H1 (cell line): Measurements from ENCODE around the gene GPC6. TPM values are rescaled to one million over a fixed set of nuclear protein-coding genes. Genes with fewer than 3 reads are reported as not detected.
A peak's percentile ranks its signal among the peaks of the same experiment; 100 is the strongest.

ENCODE experiments used
- CTCF ChIA-PET: fragments of 300-600 bp; sonication (Branson Sonifier 250); formaldehyde crosslinking; loops from one replicate; lab custom pipeline; 2021; ENCODE audit not compliant: partially characterized antibody; lab: Charles Lee
- POLR2A ChIA-PET: fragments of 300-600 bp; sonication (Branson Sonifier 250); formaldehyde crosslinking; loops from one replicate; lab custom pipeline; 2021; ENCODE audit warnings: inconsistent platforms; ENCODE audit not compliant: partially characterized antibody; lab: Charles Lee
- DNase-seq, 2 experiments: peaks; one replicate each; pipeline versions ENCODE4 v3.0.0 to v3.0.0-alpha.2; 2010 to 2022; ENCODE audit warnings: low spot score in 2 of 2, low read depth in 1 of 2, mixed read lengths in 1 of 2
- FAIRE-seq: peaks from 2 replicates; lab custom pipeline; 2011; peaks lifted over from hg19 to GRCh38; lab: Jason Lieb, UNC
- H2AFZ ChIP-seq: 2 replicates; pipeline ENCODE4 v1.8.1; 2012; ENCODE audit warnings: low read length, inconsistent platforms
- H2AK5ac ChIP-seq: 2 replicates; pipeline ENCODE4 v1.6.1; 2013; ENCODE audit warnings: low read depth, low read length
- H2BK120ac ChIP-seq: replicated peaks from 2 replicates; pipeline ENCODE3; 2013; ENCODE audit warnings: low read depth, low read length, inconsistent platforms
- H2BK12ac ChIP-seq: 2 replicates; pipeline ENCODE4 v1.6.1; 2013; ENCODE audit warnings: low read depth, low read length
- H2BK15ac ChIP-seq: 2 replicates; pipeline ENCODE4 v1.6.1; 2013; ENCODE audit warnings: low read length
- H2BK20ac ChIP-seq: 2 replicates; pipeline ENCODE4 v1.6.1; 2013; ENCODE audit warnings: low read length
- H2BK5ac ChIP-seq: 2 replicates; pipeline ENCODE4 v1.6.1; 2013; ENCODE audit warnings: low read depth, low read length
- H3K14ac ChIP-seq: 2 replicates; pipeline ENCODE4 v1.6.1; 2013; ENCODE audit warnings: inconsistent platforms; ENCODE audit not compliant: insufficient read length
- H3K18ac ChIP-seq: 2 replicates; pipeline ENCODE4 v1.6.1; 2013; ENCODE audit warnings: low read length; ENCODE audit errors: extremely low read depth
- H3K23ac ChIP-seq: 2 replicates; pipeline ENCODE4 v1.6.1; 2013; ENCODE audit warnings: inconsistent platforms; ENCODE audit not compliant: insufficient read length
- H3K23me2 ChIP-seq: 2 replicates; pipeline ENCODE4 v1.6.1; 2013; ENCODE audit warnings: low read depth, low read length
- H3K27ac ChIP-seq: 2 replicates; pipeline ENCODE4 v1.6.1; 2011; ENCODE audit warnings: low read depth, low read length, inconsistent platforms
- H3K27me3 ChIP-seq, 4 experiments: replicated peaks in 1 of 4; 1 replicate in 1 of 4; 2 replicates in 3 of 4; pipeline versions ENCODE4 v1.6.1 to v1.8.1; 2011 to 2013; ENCODE audit warnings: low read length in 3 of 4, mild to moderate bottlenecking in 3 of 4, inconsistent platforms in 2 of 4, mixed read lengths in 2 of 4, moderate library complexity in 1 of 4; ENCODE audit not compliant: control insufficient read depth in 3 of 4, insufficient read depth in 3 of 4; ENCODE audit errors: extremely low read depth in 1 of 4
- H3K36me3 ChIP-seq, 4 experiments: 2 replicates each; pipeline versions ENCODE4 v1.6.1 to v1.8.1; 2011 to 2013; ENCODE audit warnings: mild to moderate bottlenecking in 4 of 4, low read length in 3 of 4, moderate library complexity in 2 of 4, control low read depth in 1 of 4, inconsistent platforms in 1 of 4; ENCODE audit not compliant: insufficient read depth in 4 of 4, control insufficient read depth in 2 of 4
- H3K4ac ChIP-seq: replicated peaks from 2 replicates; pipeline ENCODE3; 2013; ENCODE audit warnings: low read length, low read depth, mixed read lengths, inconsistent platforms; ENCODE audit not compliant: insufficient read length
- H3K4me1 ChIP-seq, 4 experiments: replicated peaks in 1 of 4; 1 replicate in 1 of 4; 2 replicates in 3 of 4; pipeline versions ENCODE4 v1.6.1 to v1.8.1; 2011 to 2013; ENCODE audit warnings: low read length in 3 of 4, inconsistent platforms in 2 of 4, mixed read lengths in 1 of 4; ENCODE audit not compliant: insufficient read depth in 4 of 4, control insufficient read depth in 3 of 4
- H3K4me2 ChIP-seq, 2 experiments: 2 replicates each; pipeline versions ENCODE4 v1.6.1 to v1.8.1; 2011 to 2013; ENCODE audit warnings: low read depth in 2 of 2, low read length in 2 of 2, control low read depth in 1 of 2, inconsistent platforms in 1 of 2, mild to moderate bottlenecking in 1 of 2; ENCODE audit not compliant: insufficient read depth in 1 of 2
- H3K4me3 ChIP-seq, 4 experiments: fragments of 200-600, 300-600 bp in 1 of 4; sonication (generic), shearing (Covaris generic), sonication (Bioruptor Twin) in 1 of 4; 2 replicates each; pipeline versions ENCODE4 v1.5.1 to v1.8.1; 2011 to 2016; ENCODE audit warnings: low read length in 4 of 4, low read depth in 3 of 4, control low read depth in 2 of 4, inconsistent platforms in 2 of 4, mild to moderate bottlenecking in 2 of 4, mixed read lengths in 1 of 4, moderate library complexity in 1 of 4; ENCODE audit not compliant: insufficient read depth in 2 of 4; ENCODE audit errors: extremely low read depth in 1 of 4
- H3K56ac ChIP-seq: replicated peaks from 2 replicates; pipeline ENCODE3; 2013; ENCODE audit warnings: low read depth, mild to moderate bottlenecking, mixed read lengths, low read length, inconsistent platforms; ENCODE audit not compliant: insufficient read length
- H3K79me1 ChIP-seq: 2 replicates; pipeline ENCODE4 v1.6.1; 2013; ENCODE audit warnings: low read depth, low read length, control low read depth
- H3K79me2 ChIP-seq, 2 experiments: 2 replicates each; pipeline versions ENCODE4 v1.6.1 to v1.8.1; 2012 to 2013; ENCODE audit warnings: low read length in 2 of 2, mild to moderate bottlenecking in 2 of 2, inconsistent platforms in 1 of 2; ENCODE audit not compliant: insufficient read depth in 2 of 2, control insufficient read depth in 1 of 2
- H3K9ac ChIP-seq, 4 experiments: replicated peaks in 1 of 4; 1 replicate in 1 of 4; 2 replicates in 3 of 4; pipeline versions ENCODE4 v1.6.1 to v1.8.1; 2011 to 2013; ENCODE audit warnings: low read depth in 3 of 4, low read length in 3 of 4, control low read depth in 2 of 4, mild to moderate bottlenecking in 2 of 4, moderate library complexity in 2 of 4, inconsistent platforms in 1 of 4; ENCODE audit errors: extremely low read depth in 1 of 4
- H3K9me3 ChIP-seq, 2 experiments: 2 replicates each; pipeline versions ENCODE4 v1.6.1 to v1.8.1; 2012 to 2013; ENCODE audit warnings: mild to moderate bottlenecking in 2 of 2, moderate library complexity in 2 of 2, control low read depth in 1 of 2, inconsistent platforms in 1 of 2, low read depth in 1 of 2, low read length in 1 of 2, mixed read lengths in 1 of 2; ENCODE audit not compliant: insufficient read depth in 2 of 2
- H4K20me1 ChIP-seq, 2 experiments: replicated peaks in 1 of 2; 2 replicates each; pipeline versions ENCODE3 to v1.8.1; 2011 to 2013; ENCODE audit warnings: inconsistent platforms in 2 of 2, low read length in 2 of 2, mild to moderate bottlenecking in 1 of 2; ENCODE audit not compliant: insufficient read depth in 2 of 2, control insufficient read depth in 1 of 2
- H4K5ac ChIP-seq: 2 replicates; pipeline ENCODE4 v1.6.1; 2013; ENCODE audit warnings: low read length, low read depth, mixed read lengths, inconsistent platforms; ENCODE audit not compliant: insufficient read length
- H4K8ac ChIP-seq: 2 replicates; pipeline ENCODE4 v1.8.0; 2013; ENCODE audit warnings: mild to moderate bottlenecking, moderate library complexity, low read length, inconsistent platforms; ENCODE audit not compliant: insufficient read depth; ENCODE audit errors: extremely low read depth
- H4K91ac ChIP-seq: replicated peaks from 2 replicates; pipeline ENCODE3; 2013; ENCODE audit warnings: low read length, mixed read lengths, inconsistent platforms; ENCODE audit not compliant: insufficient read length
- ASH2L ChIP-seq: fragments of 200-600, 300-600 bp; sonication (generic); IDR thresholded peaks from one replicate; pipeline ENCODE4 v1.7.1; 2017; ENCODE audit warnings: low read length
- BCL11A ChIP-seq, 2 experiments: IDR thresholded peaks; one replicate each; pipeline ENCODE4 v1.6.1; 2011; ENCODE audit warnings: low read depth in 2 of 2, low read length in 2 of 2, mild to moderate bottlenecking in 2 of 2
- BRCA1 ChIP-seq: IDR thresholded peaks from 2 replicates; pipeline ENCODE4 v1.6.1; 2012; ENCODE audit warnings: low read depth, low read length, improper control_type of control experiment
- CHD2 ChIP-seq: IDR thresholded peaks from 2 replicates; pipeline ENCODE4 v1.6.1; 2012; ENCODE audit warnings: low read length, improper control_type of control experiment
- CTBP2 ChIP-seq: IDR thresholded peaks from 2 replicates; pipeline ENCODE4 v1.7.0; 2011; ENCODE audit warnings: borderline replicate concordance, mild to moderate bottlenecking, moderate library complexity, mixed read lengths, low read length; ENCODE audit not compliant: insufficient read depth, insufficient read length
- EGR1 ChIP-seq: IDR thresholded peaks from 2 replicates; pipeline ENCODE4 v1.6.1; 2011; ENCODE audit warnings: low read depth, low read length, borderline replicate concordance
- HDAC2 ChIP-seq, 2 experiments: fragments of 300-600 bp in 1 of 2; sonication (generic) in 1 of 2; IDR thresholded peaks; 2 replicates each; pipeline ENCODE4 v1.6.1; 2011 to 2012; ENCODE audit warnings: low read depth in 2 of 2, low read length in 2 of 2, mild to moderate bottlenecking in 2 of 2, moderate library complexity in 2 of 2, borderline replicate concordance in 1 of 2, inconsistent platforms in 1 of 2
- JUND ChIP-seq: IDR thresholded peaks from 2 replicates; pipeline ENCODE4 v1.6.1; 2011; ENCODE audit warnings: mild to moderate bottlenecking, improper control_type of control experiment, low read length
- KDM1A ChIP-seq: fragments of 200-600, 300-600 bp; sonication (generic); IDR thresholded peaks from 2 replicates; pipeline ENCODE4 v1.7.1; 2016; ENCODE audit warnings: mild to moderate bottlenecking, low read length, borderline replicate concordance
- KDM4A ChIP-seq: IDR thresholded peaks from one replicate; pipeline ENCODE4 v1.7.1; 2012; ENCODE audit warnings: low read depth, mild to moderate bottlenecking, moderate library complexity, low read length, inconsistent platforms; ENCODE audit not compliant: severe bottlenecking
- KDM5A ChIP-seq: fragments of 200-600 bp; IDR thresholded peaks from 2 replicates; pipeline ENCODE4 v1.7.1; 2012; ENCODE audit warnings: mild to moderate bottlenecking, low read length, inconsistent platforms, mixed read lengths
- SP4 ChIP-seq: IDR thresholded peaks from 2 replicates; pipeline ENCODE4 v1.6.1; 2012; ENCODE audit warnings: low read length, inconsistent platforms
- SUZ12 ChIP-seq: fragments of 200-600 bp; sonication (generic); IDR thresholded peaks from 2 replicates; pipeline ENCODE4 v1.6.1; 2012; ENCODE audit warnings: mild to moderate bottlenecking, inconsistent platforms, low read length, moderate library complexity, mixed read lengths
- TAF1 ChIP-seq: IDR thresholded peaks from 2 replicates; pipeline ENCODE4 v1.6.1; 2011; ENCODE audit warnings: mild to moderate bottlenecking, low read depth, low read length
- ZNF274 ChIP-seq: IDR thresholded peaks from 2 replicates; pipeline ENCODE4 v1.7.0; 2012; ENCODE audit warnings: low read length, borderline replicate concordance; ENCODE audit errors: extremely low read depth
- WGBS, 2 experiments: shearing (Covaris generic) in 1 of 2; methylation state at CpG; one replicate each; pipeline versions ENCODE4 v1.1.6 to v1.1.7; 2013 to 2015; ENCODE audit warnings: low lambda C conversion rate in 2 of 2, mixed read lengths in 2 of 2, inconsistent platforms in 1 of 2, low coverage in 1 of 2, missing lambda C conversion rate in 1 of 2; ENCODE audit not compliant: insufficient replicate concordance in 2 of 2, insufficient coverage in 1 of 2, insufficient read length in 1 of 2; ENCODE audit errors: extremely low coverage in 1 of 2, missing lambda C conversion rate in 1 of 2; 5-methylcytosine and 5-hydroxymethylcytosine counted together
- polyA plus RNA-seq, 7 experiments: library from polyadenylated mRNA; depleted of rRNA in 3 of 7; stranded (reverse) in 5 of 7; unstranded in 2 of 7; fragments of >200 nt in 5 of 7; fragments of 200-250 nt in 2 of 7; gene quantifications; 1 replicate in 5 of 7; 2 replicates in 1 of 7; 4 replicates in 1 of 7; pipeline versions ENCODE4 v1.2.1 to v1.2.3, GENCODE V29; 2011 to 2013; ENCODE audit warnings: missing spikeins in 2 of 7, mixed read lengths in 2 of 7
- total RNA-seq: library from RNA; stranded (reverse); fragmentation: NEBNext Ultra II Directional; extraction: Animal tissue kit (Norgen Biotek cat#: 25700); gene quantifications from 2 replicates; pipeline ENCODE4 v1.2.1, GENCODE V29; 2021

The GPC6 gene
- total and polyA plus RNA-seq, 2 of the 8 experiments (the other 6 are each of a cell fraction or from before 2014, with no cell fraction given): 5.4 to 12.0 TPM

DNA sequence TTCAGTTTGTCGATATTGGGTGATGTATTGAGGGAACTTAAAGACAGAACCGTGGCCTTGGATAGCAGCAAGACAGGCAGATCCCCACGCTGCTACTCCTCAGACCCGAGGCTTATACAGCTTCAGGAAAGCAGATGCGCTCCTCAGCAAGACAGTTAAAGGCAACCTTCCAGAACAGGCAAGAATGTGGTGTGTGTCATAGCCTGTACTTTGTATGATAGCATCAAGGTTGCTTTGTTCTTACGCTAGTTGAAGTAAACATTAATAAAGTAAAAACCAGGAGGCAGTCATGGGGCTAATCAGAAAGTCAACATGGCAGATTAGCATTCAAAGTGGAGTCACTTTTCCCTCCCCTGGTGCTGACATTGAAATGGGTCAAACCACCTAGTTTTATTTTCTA, 779.7 kb downstream of the GPC6 start:
- H2BK120ac ChIP-seq: no peak overlapping the region
- H3K23me2 ChIP-seq: no peaks in the 10 kb centered on the region
- no peak overlapping the region for H2BK5ac ChIP-seq
- no peaks in the 10 kb centered on the region for H3K79me2 ChIP-seq
- no peak overlapping the region for H4K8ac ChIP-seq
- no peak overlapping the region for H3K56ac ChIP-seq
- H3K36me3 ChIP-seq: no peaks in the 10 kb centered on the region
- H4K91ac ChIP-seq: no peak overlapping the region
- no peak overlapping the region for H3K4ac ChIP-seq
- H4K5ac ChIP-seq: no peak overlapping the region
- no peak overlapping the region for H3K14ac ChIP-seq
- no peak for FAIRE-seq
- no peak overlapping the region for H3K4me2 ChIP-seq
- H4K20me1 ChIP-seq: no peaks in the 10 kb centered on the region
- no peak overlapping the region for H3K9ac ChIP-seq
- no peaks in the 10 kb centered on the region for H3K4me1 ChIP-seq
- H3K9me3 ChIP-seq: no peaks in the 10 kb centered on the region
- ChIA-PET POLR2A (interaction anchor here (0.6 to 1.3 kb wide), 2 partner anchors 8 to 113 kb away, joined by 3 read pairs; no protein-coding TSS in a partner anchor), CTCF (interaction anchor here (0.6 kb wide), 1 partner anchor 560 kb away, joined by 6 read pairs; no protein-coding TSS in a partner anchor)
- H2BK20ac ChIP-seq: 0 out of 2 replicates have a peak overlapping the region, but pooled peaks have one; percentile 25
- H2AFZ ChIP-seq: no peak overlapping the region
- H3K4me3 ChIP-seq: no peak overlapping the region
- DNase-seq: no peak
- no peaks in the 10 kb centered on the region for H3K79me1 ChIP-seq
- no peak overlapping the region for H3K27ac ChIP-seq
- H2AK5ac ChIP-seq: no peak overlapping the region
- no peak overlapping the region for H3K23ac ChIP-seq
- no peaks in the 10 kb centered on the region for H3K27me3 ChIP-seq
- no peak overlapping the region for H2BK15ac ChIP-seq
- 88% methylated on average over 6 of the region's 6 CpGs; no CpG with 5 or more reads in 1 of the 2 experiments for WGBS, 2 experiments
- no peak overlapping the region for H2BK12ac ChIP-seq
- no peak overlapping the region for H3K18ac ChIP-seq
- TF ChIP-seq BCL11A (IDR thresholded peaks at IDR 0.05; ENCODE audit: low read depth in 2 of 2, low read length in 2 of 2) (no peak), EGR1 (no peak), TAF1 (no peak), BRCA1 (no peak), KDM4A (no peak), SUZ12 (no peak), KDM5A (no peak), ASH2L (no peak), KDM1A (no peak), JUND (no peak), CHD2 (no peak), ZNF274 (no peak), HDAC2 (IDR thresholded peaks at IDR 0.05; ENCODE audit: borderline replicate concordance in 1 of 2, low read depth in 2 of 2, low read length in 2 of 2) (no peak), SP4 (no peak), CTBP2 (no peak)
